WTC11 (cell line): ENCODE results near the gene CYP4A22.

ENCODE experiments used
- MAX ChIP-seq: sonication (generic); formaldehyde crosslinking; IDR thresholded peaks from 2 replicates; pipeline ENCODE4 v1.8.0; 2022; ENCODE audit warnings: mild to moderate bottlenecking, missing genetic modification reagents
- MXD4 ChIP-seq: fragments of 250-450 bp; sonication (Bioruptor Pico); IDR thresholded peaks from 2 replicates; pipeline ENCODE4 v1.8.0; 2021; ENCODE audit warnings: mild to moderate bottlenecking, moderate library complexity, borderline replicate concordance
- NFYB ChIP-seq: sonication (generic); formaldehyde crosslinking; conservative IDR thresholded peaks from 2 replicates; pipeline ENCODE4 v1.8.0; 2022; ENCODE audit warnings: low read depth, missing genetic modification reagents

- TF ChIP-seq MXD4 (no peak), NFYB (CRISPR knock-in tag) (no peak), MAX (CRISPR knock-in tag) (no peak)
These were observed 40.8 kb downstream of the CYP4A22 start for GRCh38 chr1:47178020-47178419.
